ENCODE measurements around the gene PHKA2.

Gene PHKA2

GRCh38 chrX:18873189-18873791 is 110.6 kb downstream of the PHKA2 start:
- no peak for TF ChIP-seq CTCF (IDR thresholded peaks at IDR 0.05)
- Mint-ChIP-seq H3K36me3 (ENCODE audit: low read depth) (no peaks in the 10 kb centered on the region), H3K27me3 (ENCODE audit: low read depth, poor library complexity) (peaks cover 9% of the 10 kb centered on the region), H3K9me3 (peaks cover 64% of the 10 kb centered on the region), H3K4me3 (no peak overlapping the region), H3K27ac (no peak overlapping the region), H3K4me1 (no peaks in the 10 kb centered on the region)
- no peak for DNase-seq

GRCh38 chrX:18872621-18873020 is 111.3 kb downstream of the PHKA2 start:
- Mint-ChIP-seq H3K4me3 (no peak overlapping the region), H3K27me3 (ENCODE audit: low read depth, poor library complexity) (peaks cover 9% of the 10 kb centered on the region)

GRCh38 chrX:18871970-18872369 is 111.9 kb downstream of the PHKA2 start:
- peaks cover 70% of the 10 kb centered on the region for H3K9me3 Mint-ChIP-seq
- TF ChIP-seq CTCF (IDR thresholded peaks at IDR 0.05) = no peak
- H3K4me1 Mint-ChIP-seq = no peaks in the 10 kb centered on the region
- no peaks in the 10 kb centered on the region for H3K36me3 Mint-ChIP-seq (ENCODE audit: low read depth)
- no peak overlapping the region for H3K4me3 Mint-ChIP-seq
- DNase-seq = no peak
- no peak overlapping the region for H3K27ac Mint-ChIP-seq
- peaks cover 4% of the 10 kb centered on the region for H3K27me3 Mint-ChIP-seq (ENCODE audit: low read depth, poor library complexity)

More at GRCh38 chrX:18872621-18873020, 111.3 kb downstream of the PHKA2 start:
- H3K36me3 Mint-ChIP-seq (ENCODE audit: low read depth) = no peaks in the 10 kb centered on the region
- H3K27ac Mint-ChIP-seq = no peak overlapping the region
- TF ChIP-seq CTCF (IDR thresholded peaks at IDR 0.05) = no peak
- H3K4me1 Mint-ChIP-seq = no peaks in the 10 kb centered on the region
- peaks cover 69% of the 10 kb centered on the region for H3K9me3 Mint-ChIP-seq
- DNase-seq = no peak

GRCh38 chrX:18871161-18871890 is 112.6 kb downstream of the PHKA2 start:
- Mint-ChIP-seq H3K27ac (no peak overlapping the region), H3K27me3 (ENCODE audit: low read depth, poor library complexity) (peaks cover 3% of the 10 kb centered on the region), H3K4me3 (no peak overlapping the region), H3K36me3 (ENCODE audit: low read depth) (no peaks in the 10 kb centered on the region), H3K4me1 (no peaks in the 10 kb centered on the region), H3K9me3 (peaks cover 68% of the 10 kb centered on the region)
- no peak for TF ChIP-seq CTCF (IDR thresholded peaks at IDR 0.05)
- no peak for DNase-seq

- H3K27ac Mint-ChIP-seq = no peak overlapping the region
- peaks cover 77% of the 10 kb centered on the region for H3K9me3 Mint-ChIP-seq
- no peaks in the 10 kb centered on the region for H3K36me3 Mint-ChIP-seq (ENCODE audit: low read depth)
- no peak for DNase-seq
- TF ChIP-seq CTCF (IDR thresholded peaks at IDR 0.05) = no peak
- H3K4me3 Mint-ChIP-seq = no peak overlapping the region
- H3K4me1 Mint-ChIP-seq = peaks cover 18% of the 10 kb centered on the region
- H3K27me3 Mint-ChIP-seq (ENCODE audit: low read depth, poor library complexity) = peaks cover 3% of the 10 kb centered on the region
These were observed 119.5 kb downstream of the PHKA2 start for GRCh38 chrX:18864390-18864920.

Measured in nephron progenitor cell (in vitro differentiated cells).